HepG2 (cell line): Measurements from ENCODE around the gene NEMP2. TPM values are rescaled to one million over a fixed set of nuclear protein-coding genes. Genes with fewer than 3 reads are reported as not detected.

Source experiments
- HBP1 ChIP-seq: IDR thresholded peaks from 2 replicates; pipeline ENCODE4 v1.6.1; 2016; ENCODE audit warnings: low read depth, control low read depth
- polyA plus RNA-seq, 8 experiments: library from polyadenylated mRNA; depleted of rRNA in 3 of 8; stranded (reverse) in 7 of 8; unstranded in 1 of 8; fragments of >200 nt; fragmentation: Illumina TruSeq in 4 of 8; extraction: Trizol in 4 of 8; gene quantifications; 2 replicates each; pipeline versions ENCODE4 v1.2.1 to v1.2.3, GENCODE V29; 2011 to 2016; ENCODE audit warnings: low read depth in 4 of 8, missing spikeins in 1 of 8, mixed read lengths in 1 of 8; ENCODE audit not compliant: insufficient read depth in 1 of 8
- small RNA-seq, 3 experiments: library from RNA; depleted of rRNA; stranded (forward); fragments of <200 nt; gene quantifications; one replicate each; pipeline ENCODE3, GENCODE V24; 2012; ENCODE audit warnings: low read depth in 2 of 3, low replicate concordance in 1 of 3; ENCODE audit not compliant: insufficient read length in 3 of 3, insufficient read depth in 2 of 3
- total RNA-seq, 5 experiments: library from RNA; depleted of rRNA; stranded (reverse); fragments of >200 nt; fragmentation: Illumina TruSeq; extraction: Trizol; gene quantifications; 2 replicates each; pipeline ENCODE4 v1.2.3, GENCODE V29; 2016; ENCODE audit warnings: low read depth in 1 of 5

The NEMP2 gene
- total and polyA plus RNA-seq, 2 of the 13 experiments (the other 11 are each of a cell fraction or from before 2014, with no cell fraction given): 2.4 to 9.8 TPM

DNA sequence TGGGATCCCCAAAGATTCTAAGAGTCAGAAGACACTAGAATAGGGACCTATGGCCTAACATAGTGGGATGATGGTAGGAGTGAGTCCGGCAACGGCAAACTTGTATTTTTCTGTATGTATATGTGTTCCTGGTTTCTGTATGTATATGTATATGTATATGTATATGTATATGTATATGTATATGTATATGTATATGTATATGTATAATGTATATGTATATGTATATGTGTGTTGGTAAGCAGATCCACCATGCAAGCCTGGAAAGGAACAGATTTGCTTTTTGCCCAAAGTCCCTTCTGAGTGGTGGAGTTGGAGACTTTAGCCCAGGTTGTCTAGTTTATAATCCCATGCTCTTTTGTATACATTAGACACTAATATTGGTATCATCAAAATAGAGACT, 79.7 kb downstream of the NEMP2 start (continued):
- no peak for TF ChIP-seq HBP1 (CRISPR knock-in tag)

Small RNA genes lying within 50 kb of the gene (small RNA-seq; reads per million reads assigned to genes)
- 0 reads per million in 3 experiments for gene RN7SKP179

Other genes starting within 250 kb of the NEMP2 start
- 49.5 and 67.0 TPM in 2 replicates for gene HIBCH, start 214.9 kb downstream of the NEMP2 start, total RNA-seq (2016; rRNA removed; fragmentation: Illumina TruSeq; extraction: Trizol)
- gene HIBCH, start 214.9 kb downstream of the NEMP2 start, polyA plus RNA-seq (2011; rRNA removed): 17.8 and 18.8 TPM in 2 replicates
- 13.3 and 15.2 TPM in 2 replicates for gene INPP1, start 191.1 kb downstream of the NEMP2 start, total RNA-seq (2016; rRNA removed; fragmentation: Illumina TruSeq; extraction: Trizol)
- gene INPP1, start 191.1 kb downstream of the NEMP2 start, polyA plus RNA-seq (2011; rRNA removed): 10.0 and 10.5 TPM in 2 replicates
- gene MFSD6, start 126.4 kb downstream of the NEMP2 start, total RNA-seq (2016; rRNA removed; fragmentation: Illumina TruSeq; extraction: Trizol): 0.59 and 1.4 TPM in 2 replicates
- 0.71 and 0.92 TPM in 2 replicates for gene MFSD6, start 126.4 kb downstream of the NEMP2 start, polyA plus RNA-seq (2011; rRNA removed)
- gene NAB1, start 114.4 kb upstream of the NEMP2 start, total RNA-seq (2016; rRNA removed; fragmentation: Illumina TruSeq; extraction: Trizol): 46.0 and 51.2 TPM in 2 replicates
- 19.6 and 24.5 TPM in 2 replicates for gene NAB1, start 114.4 kb upstream of the NEMP2 start, polyA plus RNA-seq (2011; rRNA removed)